ENCODE data around the gene COL3A1.

The COL3A1 gene

GRCh38 chr2:188983427-188984064, 9.4 kb downstream of the COL3A1 start:
- H3K27ac ChIP-seq (ENCODE audit: low read depth, low read length), result no peak overlapping the region
- H3F3A ChIP-seq (ENCODE audit: insufficient read depth), result no peaks in the 10 kb centered on the region

GRCh38 chr2:188984065-188984491, 9.9 kb downstream of the COL3A1 start:
- no peak overlapping the region for H3K27ac ChIP-seq (ENCODE audit: low read depth, low read length)
- H3K4me2 ChIP-seq (ENCODE audit: low read depth, low read length, poor library complexity, severe bottlenecking), result no peak overlapping the region
- no peak overlapping the region for H2AFZ ChIP-seq (ENCODE audit: low read depth, low read length, severe bottlenecking)
- H3K36me3 ChIP-seq (ENCODE audit: low read length), result no peaks in the 10 kb centered on the region
- TF ChIP-seq CTCF (IDR thresholded peaks at IDR 0.05; ENCODE audit: insufficient read depth, low read length, poor library complexity, severe bottlenecking), result no peak
- no peak for TF ChIP-seq EZH2phosphoT487 (conservative IDR thresholded peaks at IDR 0.05; ENCODE audit: low read length)
- H3K9me2 ChIP-seq (replicated peaks; ENCODE audit: insufficient read depth, low read length), result no peaks in the 10 kb centered on the region
- H3F3A ChIP-seq (ENCODE audit: insufficient read depth), result no peaks in the 10 kb centered on the region
- H4K20me1 ChIP-seq (ENCODE audit: low read depth, low read length), result no peaks in the 10 kb centered on the region; the same call in 1 of the 2 replicates
- no peaks in the 10 kb centered on the region for H3K9me3 ChIP-seq (ENCODE audit: insufficient read depth, low read length)
- H3K79me2 ChIP-seq (ENCODE audit: insufficient read depth, low read length), result no peaks in the 10 kb centered on the region
- no peak overlapping the region for H3K9ac ChIP-seq (ENCODE audit: low read length)
- H3K4me3 ChIP-seq (ENCODE audit: insufficient read depth, low read length, poor library complexity, severe bottlenecking), result no peak overlapping the region
- H3K27me3 ChIP-seq (ENCODE audit: low read length), result no peaks in the 10 kb centered on the region

More at GRCh38 chr2:188983427-188984064, 9.4 kb downstream of the COL3A1 start:
- no peak overlapping the region for H3K4me3 ChIP-seq (ENCODE audit: insufficient read depth, low read length, poor library complexity, severe bottlenecking)
- H3K36me3 ChIP-seq (ENCODE audit: low read length), result no peaks in the 10 kb centered on the region
- no peak overlapping the region for H3K4me2 ChIP-seq (ENCODE audit: low read depth, low read length, poor library complexity, severe bottlenecking)
- no peaks in the 10 kb centered on the region for H3K9me3 ChIP-seq (ENCODE audit: insufficient read depth, low read length)
- no peaks in the 10 kb centered on the region for H3K79me2 ChIP-seq (ENCODE audit: insufficient read depth, low read length)
- H3K9me2 ChIP-seq (replicated peaks; ENCODE audit: insufficient read depth, low read length), result no peaks in the 10 kb centered on the region
- no peak for TF ChIP-seq CTCF (IDR thresholded peaks at IDR 0.05; ENCODE audit: insufficient read depth, low read length, poor library complexity, severe bottlenecking)
- no peak for TF ChIP-seq EZH2phosphoT487 (conservative IDR thresholded peaks at IDR 0.05; ENCODE audit: low read length)
- no peak overlapping the region for H3K9ac ChIP-seq (ENCODE audit: low read length)
- no peaks in the 10 kb centered on the region; the same call in 1 of the 2 replicates for H4K20me1 ChIP-seq (ENCODE audit: low read depth, low read length)
- H3K27me3 ChIP-seq (ENCODE audit: low read length), result no peaks in the 10 kb centered on the region
- H2AFZ ChIP-seq (ENCODE audit: low read depth, low read length, severe bottlenecking), result no peak overlapping the region

- H3K9me2 ChIP-seq (replicated peaks; ENCODE audit: insufficient read depth, low read length), result no peaks in the 10 kb centered on the region
- TF ChIP-seq CTCF (IDR thresholded peaks at IDR 0.05; ENCODE audit: insufficient read depth, low read length, poor library complexity, severe bottlenecking) (no peak), EZH2phosphoT487 (conservative IDR thresholded peaks at IDR 0.05; ENCODE audit: low read length) (no peak)
- no peak overlapping the region for H3K9ac ChIP-seq (ENCODE audit: low read length)
- no peaks in the 10 kb centered on the region for H3K27me3 ChIP-seq (ENCODE audit: low read length)
- no peaks in the 10 kb centered on the region for H3K79me2 ChIP-seq (ENCODE audit: insufficient read depth, low read length)
- H3K4me3 ChIP-seq (ENCODE audit: insufficient read depth, low read length, poor library complexity, severe bottlenecking), result no peak overlapping the region
- H3K36me3 ChIP-seq (ENCODE audit: low read length), result no peaks in the 10 kb centered on the region
- no peak overlapping the region for H3K27ac ChIP-seq (ENCODE audit: low read depth, low read length)
- no peak overlapping the region for H3K4me2 ChIP-seq (ENCODE audit: low read depth, low read length, poor library complexity, severe bottlenecking)
- H4K20me1 ChIP-seq (ENCODE audit: low read depth, low read length), result no peaks in the 10 kb centered on the region; the same call in 1 of the 2 replicates
- H2AFZ ChIP-seq (ENCODE audit: low read depth, low read length, severe bottlenecking), result no peak overlapping the region
- no peaks in the 10 kb centered on the region for H3K9me3 ChIP-seq (ENCODE audit: insufficient read depth, low read length)
- H3F3A ChIP-seq (ENCODE audit: insufficient read depth), result no peaks in the 10 kb centered on the region
Measured at GRCh38 chr2:188984680-188985079, 10.5 kb downstream of the COL3A1 start.

Data from SU-DHL-6 (cell line).